OCI-LY3 (cell line): ENCODE results near the gene CNTNAP4.

Experiments
- H2AFZ ChIP-seq: fragments of 200-600, 300-600 bp; shearing (Covaris generic); 2 replicates; pipeline ENCODE4 v1.6.0; 2014; ENCODE audit warnings: antibody characterized with exemption, low read depth, low read length
- H3K27ac ChIP-seq: fragments of 200-600, 300-600 bp; sonication (generic); 2 replicates; pipeline ENCODE4 v1.5.1; 2014; ENCODE audit warnings: mild to moderate bottlenecking, low read length, moderate library complexity, mixed read lengths
- H3K27me3 ChIP-seq: fragments of 200-600, 300-600 bp; sonication (generic); 2 replicates; pipeline ENCODE4 v1.6.1; 2014; ENCODE audit warnings: low read depth, low read length, mixed read lengths
- H3K36me3 ChIP-seq: fragments of 200-600, 300-600 bp; sonication (generic); replicated peaks from 2 replicates; pipeline ENCODE3; 2014; ENCODE audit warnings: low read depth, low read length, mixed read lengths
- H3K4me1 ChIP-seq: fragments of 300-600, 200-600 bp; sonication (generic); 2 replicates; pipeline ENCODE4 v1.6.1; 2014; ENCODE audit warnings: low read length, mixed read lengths
- H3K4me2 ChIP-seq: fragments of 200-600, 300-600 bp; sonication (generic); 2 replicates; pipeline ENCODE4 v1.6.1; 2014; ENCODE audit warnings: low read length, mixed read lengths
- H3K4me3 ChIP-seq: fragments of 300-600, 200-600 bp; sonication (generic); 2 replicates; pipeline ENCODE4 v1.5.1; 2014; ENCODE audit warnings: antibody characterized with exemption, mild to moderate bottlenecking, low read length, moderate library complexity
- H3K79me2 ChIP-seq: fragments of 300-600, 200-600 bp; shearing (Covaris generic); 2 replicates; pipeline ENCODE4 v1.6.1; 2014; ENCODE audit warnings: mild to moderate bottlenecking, low read length, mixed read lengths
- H3K9ac ChIP-seq: fragments of 300-600, 200-600 bp; shearing (Covaris generic); 2 replicates; pipeline ENCODE4 v1.6.0; 2014; ENCODE audit warnings: mild to moderate bottlenecking, low read length, moderate library complexity
- H3K9me3 ChIP-seq: fragments of 200-600, 300-600 bp; shearing (Covaris generic); 2 replicates; pipeline ENCODE4 v1.6.1; 2014; ENCODE audit warnings: low read length, mixed read lengths; ENCODE audit not compliant: insufficient read depth
- H4K20me1 ChIP-seq: fragments of 200-600, 300-600 bp; sonication (generic); 2 replicates; pipeline ENCODE4 v1.6.1; 2016; ENCODE audit warnings: low read length, mixed read lengths; ENCODE audit not compliant: insufficient read depth
- CTCF ChIP-seq: fragments of 200-600, 300-600 bp; sonication (generic); IDR thresholded peaks from 2 replicates; pipeline ENCODE4 v1.5.1; 2014; ENCODE audit warnings: antibody characterized with exemption, low read length, low read depth
- EZH2phosphoT487 ChIP-seq: fragments of 200-600 bp; shearing (Covaris generic); IDR thresholded peaks from 2 replicates; pipeline ENCODE4 v1.6.1; 2018; ENCODE audit warnings: antibody characterized with exemption, mixed run types, low read depth

The CNTNAP4 gene

DNA sequence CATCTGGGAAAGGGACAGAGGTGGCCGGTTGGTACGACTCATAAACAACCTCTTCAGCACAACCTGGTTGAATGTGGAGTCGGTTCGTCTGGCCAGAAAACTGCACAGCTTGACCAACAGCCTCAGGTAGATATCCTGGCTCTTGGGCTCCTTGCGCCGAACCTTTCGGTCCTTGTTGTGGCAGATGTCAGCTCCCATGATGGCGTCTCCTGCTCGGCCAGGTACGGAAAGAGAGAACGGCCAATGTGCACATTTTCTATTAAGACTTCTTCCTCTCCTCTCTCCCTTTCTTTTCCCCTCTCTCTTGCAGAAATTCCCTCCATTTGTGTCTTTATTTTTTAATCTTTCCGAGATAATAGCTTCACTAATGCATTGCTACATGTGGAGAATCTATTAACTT is 41.8 kb upstream of the CNTNAP4 start:
- Histone ChIP-seq H3K9me3 (no peaks in the 10 kb centered on the region), H3K4me1 (peaks cover 7% of the 10 kb centered on the region), H4K20me1 (no peaks in the 10 kb centered on the region), H3K27ac (no peak overlapping the region), H3K4me3 (no peak overlapping the region), H3K9ac (no peak overlapping the region), H3K27me3 (no peaks in the 10 kb centered on the region), H3K4me2 (no peak overlapping the region), H3K36me3 (no peaks in the 10 kb centered on the region), H2AFZ (no peak overlapping the region), H3K79me2 (no peaks in the 10 kb centered on the region)
- TF ChIP-seq EZH2phosphoT487 (no peak), CTCF (no peak)

GRCh38 chr16:76237471-76237870 is 39.7 kb upstream of the CNTNAP4 start:
- Histone ChIP-seq H3K4me3 (no peak overlapping the region), H3K27ac (no peak overlapping the region), H2AFZ (peak overlapping the region; percentile 60), H3K4me2 (no peak overlapping the region), H3K4me1 (peaks cover 7% of the 10 kb centered on the region), H3K79me2 (no peaks in the 10 kb centered on the region), H3K9ac (no peak overlapping the region), H3K27me3 (no peaks in the 10 kb centered on the region), H3K36me3 (no peaks in the 10 kb centered on the region), H4K20me1 (no peaks in the 10 kb centered on the region), H3K9me3 (no peaks in the 10 kb centered on the region)
- TF ChIP-seq EZH2phosphoT487 = no peak
- no peak for TF ChIP-seq CTCF

DNA sequence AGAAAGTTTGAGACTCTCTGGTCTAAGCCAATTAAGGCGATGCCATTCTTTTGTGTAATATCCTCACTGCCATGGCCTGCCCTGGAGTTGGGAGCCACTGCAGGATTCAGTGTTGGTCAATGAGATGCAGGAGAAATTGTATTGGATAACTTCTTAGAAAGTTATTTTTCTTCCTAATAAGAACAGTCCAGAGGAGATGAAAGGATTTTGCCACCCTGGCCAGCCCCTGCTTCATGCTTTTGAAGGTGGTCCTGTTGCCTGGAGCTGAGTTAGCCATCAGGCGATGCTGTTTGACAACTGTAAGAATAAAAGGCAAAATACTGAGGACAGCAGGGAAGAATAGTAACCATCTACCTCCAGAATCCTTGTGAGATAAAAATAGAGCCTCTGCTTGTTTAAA is 35.4 kb upstream of the CNTNAP4 start:
- no peak overlapping the region for H3K27ac ChIP-seq
- H3K4me2 ChIP-seq = no peak overlapping the region
- H2AFZ ChIP-seq = no peak overlapping the region
- no peaks in the 10 kb centered on the region for H4K20me1 ChIP-seq
- no peak overlapping the region for H3K4me3 ChIP-seq
- no peaks in the 10 kb centered on the region for H3K36me3 ChIP-seq
- H3K9me3 ChIP-seq = no peaks in the 10 kb centered on the region
- H3K27me3 ChIP-seq = no peaks in the 10 kb centered on the region
- peaks cover 7% of the 10 kb centered on the region for H3K4me1 ChIP-seq
- no peaks in the 10 kb centered on the region for H3K79me2 ChIP-seq
- H3K9ac ChIP-seq = no peak overlapping the region
- TF ChIP-seq CTCF (no peak), EZH2phosphoT487 (no peak)

DNA sequence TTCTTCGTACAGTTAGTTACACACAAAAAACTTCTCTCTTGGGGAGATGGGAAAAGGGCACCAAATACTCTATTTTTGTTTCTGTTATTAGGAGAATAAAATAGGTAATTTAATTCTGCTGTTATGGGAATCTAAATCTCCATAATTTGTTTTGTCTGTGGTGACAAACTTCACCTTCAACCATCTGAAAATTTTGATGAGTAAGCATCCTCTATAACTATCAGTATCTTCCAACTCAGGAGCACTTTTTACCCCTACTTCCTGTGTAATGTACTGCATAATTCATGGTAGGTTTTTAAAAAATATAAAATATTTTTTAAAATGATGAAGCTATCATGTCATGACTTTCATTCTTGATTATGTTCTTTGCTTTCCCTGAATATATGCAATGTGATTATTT is 33.6 kb upstream of the CNTNAP4 start:
- Histone ChIP-seq H3K4me1 (no peaks in the 10 kb centered on the region), H3K4me2 (no peak overlapping the region), H3K27me3 (no peaks in the 10 kb centered on the region), H3K4me3 (no peak overlapping the region), H3K9me3 (no peaks in the 10 kb centered on the region), H3K36me3 (no peaks in the 10 kb centered on the region), H3K79me2 (no peaks in the 10 kb centered on the region), H2AFZ (no peak overlapping the region), H4K20me1 (no peaks in the 10 kb centered on the region), H3K9ac (no peak overlapping the region), H3K27ac (no peak overlapping the region)
- no peak for TF ChIP-seq EZH2phosphoT487
- no peak for TF ChIP-seq CTCF
